HCT116 (cell line): ENCODE measurements around the gene YWHAB. TPM values are rescaled to one million over a fixed set of nuclear protein-coding genes. Genes with fewer than 3 reads are reported as not detected.

Source experiments
- ATAC-seq: fragments of 200-7000 bp; cut with Tn5 transposase; 2 replicates; pipeline ENCODE4 v1.9.1; 2020; ENCODE audit warnings: mild to moderate bottlenecking, moderate library complexity
- BruUV-seq: library from RNA; stranded (reverse); fragments of 400-500 nt; replicated peaks from 2 replicates; lab custom pipeline; 2021; lab: Mats Ljungman, UMichigan
- CTCF ChIA-PET: fragments of 300-600 bp; sonication (Branson Sonifier 250); formaldehyde crosslinking; loops from one replicate; lab custom pipeline; 2021; ENCODE audit warnings: antibody characterized with exemption; lab: Charles Lee
- POLR2A ChIA-PET: fragments of 300-600, 350-600 bp; sonication (Branson Sonifier 250); formaldehyde crosslinking; loops from one replicate; lab custom pipeline; 2021; ENCODE audit warnings: antibody characterized with exemption; lab: Charles Lee
- RAD21 ChIA-PET, 2 experiments: fragments of 300-600 bp; sonication (Branson Sonifier 250); formaldehyde crosslinking; loops; one replicate each; lab custom pipeline; 2023; ENCODE audit warnings: low total read pairs in 2 of 2; ENCODE audit not compliant: uncharacterized antibody in 2 of 2, unreplicated experiment in 2 of 2, low non-redundant PET in 1 of 2; lab: Charles Lee
- DNase-seq: peaks from one replicate; pipeline ENCODE4 v3.0.0-alpha.2; 2010; ENCODE audit warnings: low read depth, low spot score
- H2AFZ ChIP-seq: fragments of 200-600 bp; shearing (Covaris generic), sonication (generic); 2 replicates; pipeline ENCODE4 v1.6.1; 2017; ENCODE audit warnings: low read depth, mixed run types, mixed read lengths, antibody characterized with exemption, low read length; ENCODE audit not compliant: poor library complexity, severe bottlenecking
- H3K27ac ChIP-seq: 2 replicates; pipeline ENCODE4 v1.5.1; 2012; ENCODE audit warnings: low read depth, low read length
- H3K27me3 ChIP-seq: fragments of 200-600 bp; sonication (generic); 2 replicates; pipeline ENCODE4 v1.6.1; 2016; ENCODE audit warnings: mixed run types, low read length, mixed read lengths; ENCODE audit not compliant: insufficient read depth
- H3K36me3 ChIP-seq, 2 experiments: fragments of 200-500 bp in 1 of 2; fragments of 200-600 bp in 1 of 2; sonication (Bioruptor generic) in 1 of 2; sonication (generic) in 1 of 2; 2 replicates each; pipeline versions ENCODE4 v1.5.1 to v1.6.1; 2014 to 2016; ENCODE audit warnings: low read length in 2 of 2, inconsistent platforms in 1 of 2, mixed read lengths in 1 of 2, mixed run types in 1 of 2; ENCODE audit not compliant: insufficient read depth in 2 of 2, control insufficient read depth in 1 of 2
- H3K4me1 ChIP-seq, 2 experiments: fragments of 200-600 bp in 1 of 2; sonication (generic) in 1 of 2; 2 replicates each; pipeline versions ENCODE4 v1.5.1 to v1.6.1; 2012 to 2017; ENCODE audit warnings: low read length in 2 of 2, inconsistent platforms in 1 of 2, mild to moderate bottlenecking in 1 of 2, mixed read lengths in 1 of 2, mixed run types in 1 of 2, moderate library complexity in 1 of 2; ENCODE audit not compliant: insufficient read depth in 2 of 2, control insufficient read depth in 1 of 2
- H3K4me2 ChIP-seq: fragments of 200-600 bp; sonication (generic); 2 replicates; pipeline ENCODE4 v1.6.1; 2017; ENCODE audit warnings: mixed run types, low read length, mixed read lengths
- H3K4me3 ChIP-seq, 2 experiments: fragments of 200-600 bp in 1 of 2; sonication (generic) in 1 of 2; replicated peaks in 1 of 2; 2 replicates each; pipeline ENCODE4 v1.5.1; 2011 to 2016; ENCODE audit warnings: low read length in 2 of 2, control low read depth in 1 of 2, low read depth in 1 of 2, mild to moderate bottlenecking in 1 of 2, mixed read lengths in 1 of 2, mixed run types in 1 of 2
- H3K79me2 ChIP-seq: fragments of 200-600 bp; sonication (generic); 2 replicates; pipeline ENCODE4 v1.6.1; 2017; ENCODE audit warnings: mild to moderate bottlenecking, mixed run types, low read length, moderate library complexity, mixed read lengths; ENCODE audit not compliant: insufficient read depth
- H3K9ac ChIP-seq: fragments of 200-600 bp; sonication (generic); 2 replicates; pipeline ENCODE4 v1.6.1; 2016; ENCODE audit warnings: low read length, mixed read lengths
- H3K9me2 ChIP-seq: fragments of 200-600 bp; sonication (generic), shearing (Covaris generic); 2 replicates; pipeline ENCODE4 v1.6.1; 2017; ENCODE audit warnings: mixed run types, mild to moderate bottlenecking, moderate library complexity; ENCODE audit not compliant: insufficient read depth
- H3K9me3 ChIP-seq, 2 experiments: fragments of 200-500 bp in 1 of 2; fragments of 200-600 bp in 1 of 2; sonication (Bioruptor generic) in 1 of 2; sonication (generic) in 1 of 2; 2 replicates each; pipeline ENCODE4 v1.6.1; 2014 to 2017; ENCODE audit warnings: low read length in 2 of 2, mixed read lengths in 2 of 2, inconsistent platforms in 1 of 2, low read depth in 1 of 2, mild to moderate bottlenecking in 1 of 2, mixed run types in 1 of 2, moderate library complexity in 1 of 2; ENCODE audit not compliant: control insufficient read depth in 1 of 2, insufficient read depth in 1 of 2
- H4K20me1 ChIP-seq: fragments of 200-600 bp; sonication (generic), shearing (Covaris generic); 2 replicates; pipeline ENCODE4 v1.6.1; 2017; ENCODE audit warnings: mixed run types, mild to moderate bottlenecking, moderate library complexity; ENCODE audit not compliant: insufficient read depth
- CBX3 ChIP-seq: IDR thresholded peaks from 2 replicates; pipeline ENCODE4 v1.6.1; 2012; ENCODE audit warnings: low read depth
- CEBPB ChIP-seq: IDR thresholded peaks from 2 replicates; pipeline ENCODE4 v1.6.1; 2012; ENCODE audit warnings: low read depth
- EGR1 ChIP-seq: IDR thresholded peaks from 2 replicates; pipeline ENCODE4 v1.6.1; 2012; ENCODE audit warnings: low read depth
- EZH2 ChIP-seq: fragments of 200-600 bp; sonication (generic); IDR thresholded peaks from 2 replicates; pipeline ENCODE4 v1.6.1; 2017; ENCODE audit warnings: antibody characterized with exemption, mixed run types
- FOSL1 ChIP-seq: IDR thresholded peaks from 2 replicates; pipeline ENCODE4 v1.6.1; 2012; ENCODE audit warnings: low read depth
- JUND ChIP-seq: IDR thresholded peaks from 2 replicates; pipeline ENCODE4 v1.6.1; 2012
- POLR2AphosphoS5 ChIP-seq: IDR thresholded peaks from 2 replicates; pipeline ENCODE4 v1.6.1; 2011; ENCODE audit warnings: mild to moderate bottlenecking, low read depth, low read length, moderate library complexity
- RAD21 ChIP-seq: IDR thresholded peaks from 2 replicates; pipeline ENCODE4 v1.6.1; 2012; ENCODE audit warnings: low read depth, mild to moderate bottlenecking
- SIN3A ChIP-seq: IDR thresholded peaks from 2 replicates; pipeline ENCODE4 v1.6.1; 2012; ENCODE audit warnings: low read depth
- SRF ChIP-seq: IDR thresholded peaks from 2 replicates; pipeline ENCODE4 v1.6.1; 2012; ENCODE audit warnings: low read depth
- TCF7L2 ChIP-seq: IDR thresholded peaks from 2 replicates; pipeline ENCODE4 v1.7.0; 2011; ENCODE audit warnings: borderline replicate concordance, inconsistent platforms; ENCODE audit not compliant: insufficient read depth, insufficient read length; ENCODE audit errors: extremely low read depth
- intact Hi-C: fragments of 100-400 bp; cut with micrococcal nuclease; formaldehyde crosslinking; loops from 2 replicates; pipeline ENCODE4 v1.10.0; 2022
- total RNA-seq: library from RNA; stranded (reverse); gene quantifications from one replicate; pipeline ENCODE4 v1.2.1, GENCODE V29; 2021; ENCODE audit not compliant: unreplicated experiment
- TF ChIP-seq, protein P1 (sequence below), 3 experiments: fragments of 200-600 bp in 1 of 3; sonication (generic) in 1 of 3; IDR thresholded peaks in 2 of 3; conservative IDR thresholded peaks in 1 of 3; 2 replicates each; pipeline ENCODE4 v1.5.1; 2012 to 2017; ENCODE audit warnings: low read depth in 2 of 3, low read length in 2 of 3, antibody characterized with exemption in 1 of 3, borderline replicate concordance in 1 of 3, control low read depth in 1 of 3, mild to moderate bottlenecking in 1 of 3, mixed read lengths in 1 of 3, mixed run types in 1 of 3, moderate library complexity in 1 of 3; ENCODE audit not compliant: insufficient read depth in 1 of 3
- TF ChIP-seq, protein P2 (sequence below): IDR thresholded peaks from 2 replicates; pipeline ENCODE4 v1.6.1; 2012
- TF ChIP-seq, protein P3 (sequence below): IDR thresholded peaks from 2 replicates; pipeline ENCODE4 v1.6.1; 2011; ENCODE audit warnings: mild to moderate bottlenecking, low read length, moderate library complexity; ENCODE audit not compliant: insufficient replicate concordance; ENCODE audit errors: extremely low read depth
- TF ChIP-seq, protein P4 (sequence below): IDR thresholded peaks from 2 replicates; pipeline ENCODE4 v1.6.1; 2012
- TF ChIP-seq, protein P5 (sequence below): IDR thresholded peaks from 2 replicates; pipeline ENCODE4 v1.6.1; 2012; ENCODE audit warnings: low read depth

Gene YWHAB
- total RNA-seq, 1 experiment from 2014 or later: 200 TPM

DNA sequence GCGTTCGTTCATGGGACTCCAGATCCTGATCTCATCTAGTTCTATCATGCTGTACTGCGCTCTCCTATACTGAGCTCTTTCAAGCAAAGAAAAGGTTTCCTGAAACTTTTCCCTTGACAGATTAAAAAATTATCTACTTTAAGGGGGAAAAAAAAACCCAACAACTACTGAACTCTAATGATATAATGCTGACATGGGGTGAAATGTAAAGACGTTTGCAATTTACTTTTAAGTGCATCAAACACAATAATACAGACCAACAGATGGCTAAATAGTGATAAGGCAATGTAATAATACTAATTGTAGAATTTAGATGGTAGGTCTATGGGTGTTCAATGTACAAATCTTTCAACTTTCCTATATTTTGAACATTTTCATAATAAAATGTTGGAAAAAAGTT, 58.3 kb downstream of the YWHAB start:
- H3K27me3 ChIP-seq: no peaks in the 10 kb centered on the region
- intact Hi-C loops: no loop called here

More for the DNA sequence above, 58.3 kb downstream of the YWHAB start:
- no peaks in the 10 kb centered on the region for H3K9me2 ChIP-seq
- ChIA-PET RAD21 (no interaction called here), POLR2A (interaction anchor here (1.4 kb wide), 1 partner anchor 16 kb away, joined by 4 read pairs; the partner anchor contains the start of gene TOMM34), CTCF (no interaction called here)
- peaks cover 39 to 61% of the 10 kb centered on the region in 2 experiments; a peak in 3 of 4 replicates for H3K36me3 ChIP-seq
- H3K9me3 ChIP-seq: no peaks in the 10 kb centered on the region
- no peak overlapping the region for H3K4me2 ChIP-seq
- no peak overlapping the region for H3K4me3 ChIP-seq
- 0 out of 2 replicates have a peak, but pooled peaks cover 3% of the 10 kb centered on the region for H3K79me2 ChIP-seq
- DNase-seq (no peak), ATAC-seq (no peak)
- no peak overlapping the region for H3K27ac ChIP-seq
- H3K4me1 ChIP-seq: no peaks in the 10 kb centered on the region
- H3K9ac ChIP-seq: no peak overlapping the region
- H2AFZ ChIP-seq: no peak overlapping the region
- BruUV-seq: no TSS peak
- no peaks in the 10 kb centered on the region for H4K20me1 ChIP-seq
- TF ChIP-seq, protein P1, sequence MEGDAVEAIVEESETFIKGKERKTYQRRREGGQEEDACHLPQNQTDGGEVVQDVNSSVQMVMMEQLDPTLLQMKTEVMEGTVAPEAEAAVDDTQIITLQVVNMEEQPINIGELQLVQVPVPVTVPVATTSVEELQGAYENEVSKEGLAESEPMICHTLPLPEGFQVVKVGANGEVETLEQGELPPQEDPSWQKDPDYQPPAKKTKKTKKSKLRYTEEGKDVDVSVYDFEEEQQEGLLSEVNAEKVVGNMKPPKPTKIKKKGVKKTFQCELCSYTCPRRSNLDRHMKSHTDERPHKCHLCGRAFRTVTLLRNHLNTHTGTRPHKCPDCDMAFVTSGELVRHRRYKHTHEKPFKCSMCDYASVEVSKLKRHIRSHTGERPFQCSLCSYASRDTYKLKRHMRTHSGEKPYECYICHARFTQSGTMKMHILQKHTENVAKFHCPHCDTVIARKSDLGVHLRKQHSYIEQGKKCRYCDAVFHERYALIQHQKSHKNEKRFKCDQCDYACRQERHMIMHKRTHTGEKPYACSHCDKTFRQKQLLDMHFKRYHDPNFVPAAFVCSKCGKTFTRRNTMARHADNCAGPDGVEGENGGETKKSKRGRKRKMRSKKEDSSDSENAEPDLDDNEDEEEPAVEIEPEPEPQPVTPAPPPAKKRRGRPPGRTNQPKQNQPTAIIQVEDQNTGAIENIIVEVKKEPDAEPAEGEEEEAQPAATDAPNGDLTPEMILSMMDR (IDR thresholded peaks at IDR 0.05 in 2 of 3, conservative IDR thresholded peaks at IDR 0.05 in 1 of 3; ENCODE audit: borderline replicate concordance in 1 of 3, insufficient read depth in 1 of 3, low read depth in 2 of 3, low read length in 2 of 3): no peak
- TF ChIP-seq SIN3A (no peak), EGR1 (no peak), FOSL1 (no peak), TCF7L2 (no peak), RAD21 (no peak), JUND (no peak), EZH2 (no peak), POLR2AphosphoS5 (no peak), SRF (no peak), CBX3 (no peak), CEBPB (no peak)
- TF ChIP-seq, protein P2, sequence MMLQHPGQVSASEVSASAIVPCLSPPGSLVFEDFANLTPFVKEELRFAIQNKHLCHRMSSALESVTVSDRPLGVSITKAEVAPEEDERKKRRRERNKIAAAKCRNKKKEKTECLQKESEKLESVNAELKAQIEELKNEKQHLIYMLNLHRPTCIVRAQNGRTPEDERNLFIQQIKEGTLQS: no peak
- TF ChIP-seq, protein P3, sequence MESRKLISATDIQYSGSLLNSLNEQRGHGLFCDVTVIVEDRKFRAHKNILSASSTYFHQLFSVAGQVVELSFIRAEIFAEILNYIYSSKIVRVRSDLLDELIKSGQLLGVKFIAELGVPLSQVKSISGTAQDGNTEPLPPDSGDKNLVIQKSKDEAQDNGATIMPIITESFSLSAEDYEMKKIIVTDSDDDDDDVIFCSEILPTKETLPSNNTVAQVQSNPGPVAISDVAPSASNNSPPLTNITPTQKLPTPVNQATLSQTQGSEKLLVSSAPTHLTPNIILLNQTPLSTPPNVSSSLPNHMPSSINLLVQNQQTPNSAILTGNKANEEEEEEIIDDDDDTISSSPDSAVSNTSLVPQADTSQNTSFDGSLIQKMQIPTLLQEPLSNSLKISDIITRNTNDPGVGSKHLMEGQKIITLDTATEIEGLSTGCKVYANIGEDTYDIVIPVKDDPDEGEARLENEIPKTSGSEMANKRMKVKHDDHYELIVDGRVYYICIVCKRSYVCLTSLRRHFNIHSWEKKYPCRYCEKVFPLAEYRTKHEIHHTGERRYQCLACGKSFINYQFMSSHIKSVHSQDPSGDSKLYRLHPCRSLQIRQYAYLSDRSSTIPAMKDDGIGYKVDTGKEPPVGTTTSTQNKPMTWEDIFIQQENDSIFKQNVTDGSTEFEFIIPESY: no peak
- TF ChIP-seq, protein P4, sequence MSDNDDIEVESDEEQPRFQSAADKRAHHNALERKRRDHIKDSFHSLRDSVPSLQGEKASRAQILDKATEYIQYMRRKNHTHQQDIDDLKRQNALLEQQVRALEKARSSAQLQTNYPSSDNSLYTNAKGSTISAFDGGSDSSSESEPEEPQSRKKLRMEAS: no peak
- TF ChIP-seq, protein P5, sequence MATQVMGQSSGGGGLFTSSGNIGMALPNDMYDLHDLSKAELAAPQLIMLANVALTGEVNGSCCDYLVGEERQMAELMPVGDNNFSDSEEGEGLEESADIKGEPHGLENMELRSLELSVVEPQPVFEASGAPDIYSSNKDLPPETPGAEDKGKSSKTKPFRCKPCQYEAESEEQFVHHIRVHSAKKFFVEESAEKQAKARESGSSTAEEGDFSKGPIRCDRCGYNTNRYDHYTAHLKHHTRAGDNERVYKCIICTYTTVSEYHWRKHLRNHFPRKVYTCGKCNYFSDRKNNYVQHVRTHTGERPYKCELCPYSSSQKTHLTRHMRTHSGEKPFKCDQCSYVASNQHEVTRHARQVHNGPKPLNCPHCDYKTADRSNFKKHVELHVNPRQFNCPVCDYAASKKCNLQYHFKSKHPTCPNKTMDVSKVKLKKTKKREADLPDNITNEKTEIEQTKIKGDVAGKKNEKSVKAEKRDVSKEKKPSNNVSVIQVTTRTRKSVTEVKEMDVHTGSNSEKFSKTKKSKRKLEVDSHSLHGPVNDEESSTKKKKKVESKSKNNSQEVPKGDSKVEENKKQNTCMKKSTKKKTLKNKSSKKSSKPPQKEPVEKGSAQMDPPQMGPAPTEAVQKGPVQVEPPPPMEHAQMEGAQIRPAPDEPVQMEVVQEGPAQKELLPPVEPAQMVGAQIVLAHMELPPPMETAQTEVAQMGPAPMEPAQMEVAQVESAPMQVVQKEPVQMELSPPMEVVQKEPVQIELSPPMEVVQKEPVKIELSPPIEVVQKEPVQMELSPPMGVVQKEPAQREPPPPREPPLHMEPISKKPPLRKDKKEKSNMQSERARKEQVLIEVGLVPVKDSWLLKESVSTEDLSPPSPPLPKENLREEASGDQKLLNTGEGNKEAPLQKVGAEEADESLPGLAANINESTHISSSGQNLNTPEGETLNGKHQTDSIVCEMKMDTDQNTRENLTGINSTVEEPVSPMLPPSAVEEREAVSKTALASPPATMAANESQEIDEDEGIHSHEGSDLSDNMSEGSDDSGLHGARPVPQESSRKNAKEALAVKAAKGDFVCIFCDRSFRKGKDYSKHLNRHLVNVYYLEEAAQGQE: no peak
